GM19043 (cell line): ENCODE measurements around the gene ZNF473.
"Not testable (repeated sequence)": the region's sequence is repeated elsewhere in the genome, so short reads cannot be mapped to it uniquely, and the experiment has no call there.

Experiments
- ATAC-seq: cut with Tn5 transposase; IDR thresholded peaks from one replicate; pipeline ENCODE4 v1.9.1; 2021; ENCODE audit warnings: low read depth; ENCODE audit not compliant: unreplicated experiment

ZNF473 gene

DNA sequence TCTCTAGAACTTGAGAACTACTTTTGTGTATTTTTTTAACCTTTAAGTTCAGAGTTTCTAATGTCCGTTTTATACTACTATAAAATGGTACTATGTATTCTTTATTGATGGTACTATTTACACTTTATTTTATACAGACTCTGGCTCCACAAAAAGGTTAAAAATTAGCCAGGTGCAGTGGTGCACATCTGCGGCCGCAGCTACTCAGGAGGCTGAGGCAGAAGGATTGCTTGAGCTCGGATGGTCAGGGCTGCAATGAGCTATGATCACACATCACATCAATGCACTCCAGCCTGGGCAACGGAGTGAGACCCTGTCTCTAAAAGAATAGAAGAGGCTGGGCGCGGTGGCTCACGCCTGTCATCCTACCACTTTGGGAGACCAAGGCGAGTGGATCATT, 66.0 kb downstream of the ZNF473 start:
- not testable (repeated sequence) for ATAC-seq

DNA sequence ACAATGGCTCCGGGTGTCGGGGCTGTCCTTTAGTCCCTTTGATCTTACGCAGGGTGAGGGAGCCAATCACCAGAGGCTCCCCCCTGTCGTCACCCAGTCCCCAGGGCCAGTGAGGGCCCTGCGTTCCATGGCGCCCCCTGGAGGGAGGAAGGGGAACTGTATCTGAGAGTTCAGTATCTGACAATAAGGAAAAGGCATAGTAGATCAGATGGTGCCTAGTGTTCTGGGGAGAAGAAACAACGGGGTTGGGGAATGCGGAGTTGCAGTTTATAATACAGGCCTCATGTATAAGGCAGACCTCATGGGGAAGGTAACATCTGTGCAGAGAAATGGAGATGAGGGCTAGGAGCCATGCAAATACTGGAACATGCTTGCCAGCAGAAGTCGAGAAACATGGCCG, 66.8 kb downstream of the ZNF473 start:
- ATAC-seq = not testable (repeated sequence)

DNA sequence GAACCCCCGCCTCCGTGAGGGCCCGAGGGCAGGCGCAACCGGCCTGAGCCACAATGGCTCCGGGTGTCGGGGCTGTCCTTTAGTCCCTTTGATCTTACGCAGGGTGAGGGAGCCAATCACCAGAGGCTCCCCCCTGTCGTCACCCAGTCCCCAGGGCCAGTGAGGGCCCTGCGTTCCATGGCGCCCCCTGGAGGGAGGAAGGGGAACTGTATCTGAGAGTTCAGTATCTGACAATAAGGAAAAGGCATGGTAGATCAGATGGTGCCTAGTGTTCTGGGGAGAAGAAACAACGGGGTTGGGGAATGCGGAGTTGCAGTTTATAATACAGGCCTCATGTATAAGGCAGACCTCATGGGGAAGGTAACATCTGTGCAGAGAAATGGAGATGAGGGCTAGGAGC, 72.1 kb downstream of the ZNF473 start:
- not testable (repeated sequence) for ATAC-seq

DNA sequence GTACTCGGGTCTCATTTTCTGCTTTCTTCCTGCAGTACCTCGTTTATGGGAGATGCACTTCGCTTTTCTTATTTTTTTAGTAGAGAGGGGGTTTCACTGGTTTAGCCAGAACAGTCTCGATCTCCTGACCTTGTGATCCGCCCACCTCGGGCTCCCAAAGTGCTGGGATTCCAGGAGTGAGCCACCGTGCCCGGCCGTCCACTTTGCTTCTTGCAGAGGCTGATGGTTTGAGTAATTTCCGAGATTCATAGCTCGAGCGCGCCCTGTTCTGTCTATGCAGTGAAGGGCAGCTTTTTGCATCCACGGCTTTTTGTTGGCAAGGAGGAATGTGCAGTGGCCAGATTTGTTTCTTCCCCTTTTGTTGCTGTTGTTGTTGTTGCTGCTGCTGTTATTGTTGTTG, 73.1 kb downstream of the ZNF473 start:
- ATAC-seq = not testable (repeated sequence)

DNA sequence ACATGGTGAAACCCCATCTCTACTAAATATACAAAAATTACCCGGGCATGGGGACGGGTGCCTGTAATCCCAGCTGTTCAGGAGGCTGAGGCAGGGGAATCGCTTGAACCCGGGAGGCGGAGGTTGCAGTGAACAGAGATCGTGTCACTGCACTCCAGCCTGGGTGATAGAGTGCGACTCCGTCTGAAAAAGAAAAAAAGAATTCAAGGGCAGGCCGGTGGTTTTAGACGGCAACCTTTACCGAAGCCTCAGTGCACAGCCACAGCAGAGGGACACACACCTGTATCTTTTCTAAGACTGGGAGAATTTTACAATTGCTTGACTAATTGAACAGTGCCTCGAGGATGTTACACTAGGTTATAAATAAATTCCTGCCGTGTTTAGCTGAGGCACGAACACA, 73.9 kb downstream of the ZNF473 start:
- ATAC-seq = not testable (repeated sequence)

DNA sequence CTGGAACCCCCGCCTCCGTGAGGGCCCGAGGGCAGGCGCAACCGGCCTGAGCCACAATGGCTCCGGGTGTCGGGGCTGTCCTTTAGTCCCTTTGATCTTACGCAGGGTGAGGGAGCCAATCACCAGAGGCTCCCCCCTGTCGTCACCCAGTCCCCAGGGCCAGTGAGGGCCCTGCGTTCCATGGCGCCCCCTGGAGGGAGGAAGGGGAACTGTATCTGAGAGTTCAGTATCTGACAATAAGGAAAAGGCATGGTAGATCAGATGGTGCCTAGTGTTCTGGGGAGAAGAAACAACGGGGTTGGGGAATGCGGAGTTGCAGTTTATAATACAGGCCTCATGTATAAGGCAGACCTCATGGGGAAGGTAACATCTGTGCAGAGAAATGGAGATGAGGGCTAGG, 75.1 kb downstream of the ZNF473 start:
- not testable (repeated sequence) for ATAC-seq
